PC-3 (cell line): ENCODE measurements around the gene ASMTL. TPM values are rescaled to one million over a fixed set of nuclear protein-coding genes. Genes with fewer than 3 reads are reported as not detected.

Experiments used
- ATAC-seq: fragments of 200-7000 bp; cut with Tn5 transposase; 2 replicates; pipeline ENCODE4 v1.9.1; 2020; ENCODE audit warnings: mild to moderate bottlenecking, moderate library complexity
- BruUV-seq: library from RNA; stranded (reverse); fragments of 400-500 nt; replicated peaks from 2 replicates; lab custom pipeline; 2021; lab: Mats Ljungman, UMichigan
- CTCF ChIA-PET: fragments of 300-600 bp; sonication (Branson Sonifier 250); formaldehyde crosslinking; loops from one replicate; lab custom pipeline; 2022; ENCODE audit warnings: antibody characterized with exemption; lab: Charles Lee
- POLR2A ChIA-PET: fragments of 300-600 bp; sonication (Branson Sonifier 250); formaldehyde crosslinking; loops from one replicate; lab custom pipeline; 2022; ENCODE audit warnings: antibody characterized with exemption; ENCODE audit not compliant: unreplicated experiment; lab: Charles Lee
- DNase-seq: peaks from one replicate; pipeline ENCODE4 v3.0.0-alpha.2; 2015
- H2AFZ ChIP-seq: fragments of 300-600 bp; sonication (generic); 2 replicates; pipeline ENCODE4 v1.6.0; 2016; ENCODE audit warnings: antibody characterized with exemption, low read length
- H3F3A ChIP-seq: fragments of 300-600 bp; sonication (generic); one replicate; pipeline ENCODE4 v1.6.0; 2017; ENCODE audit warnings: antibody characterized with exemption, low read length, control low read depth, mild to moderate bottlenecking; ENCODE audit not compliant: unreplicated experiment
- H3K27ac ChIP-seq: fragments of 300-600 bp; sonication (generic); 2 replicates; pipeline ENCODE4 v1.5.1; 2016; ENCODE audit warnings: mild to moderate bottlenecking, low read length
- H3K27me3 ChIP-seq: fragments of 300-600 bp; sonication (generic); 2 replicates; pipeline ENCODE4 v1.6.1; 2016; ENCODE audit warnings: low read length, mixed read lengths
- H3K36me3 ChIP-seq: fragments of 300-600 bp; sonication (generic); 2 replicates; pipeline ENCODE4 v1.6.1; 2016; ENCODE audit warnings: low read depth, mixed run types, low read length, mixed read lengths
- H3K4me1 ChIP-seq: fragments of 300-600 bp; sonication (generic); 2 replicates; pipeline ENCODE4 v1.5.1; 2016; ENCODE audit warnings: low read length; ENCODE audit not compliant: insufficient read depth
- H3K4me2 ChIP-seq: fragments of 300-600 bp; sonication (generic); 2 replicates; pipeline ENCODE4 v1.6.0; 2016; ENCODE audit warnings: low read length
- H3K4me3 ChIP-seq: fragments of 300-600 bp; sonication (generic); 2 replicates; pipeline ENCODE4 v1.5.1; 2016; ENCODE audit warnings: mild to moderate bottlenecking, low read length, mixed read lengths
- H3K79me2 ChIP-seq: fragments of 300-600 bp; sonication (generic); 2 replicates; pipeline ENCODE4 v1.6.1; 2017; ENCODE audit warnings: low read length, mixed read lengths
- H3K9ac ChIP-seq: fragments of 300-600 bp; sonication (generic); 2 replicates; pipeline ENCODE4 v1.6.0; 2016; ENCODE audit warnings: mild to moderate bottlenecking, low read length
- H3K9me2 ChIP-seq: fragments of 300-600 bp; sonication (generic); replicated peaks from 2 replicates; pipeline ENCODE4 v1.6.1; 2016; ENCODE audit warnings: mixed run types, low read length, mixed read lengths
- H3K9me3 ChIP-seq: fragments of 300-600 bp; sonication (generic); 2 replicates; pipeline ENCODE4 v1.6.1; 2016; ENCODE audit warnings: low read length, mixed read lengths
- H4K20me1 ChIP-seq: fragments of 300-600 bp; sonication (generic); 2 replicates; pipeline ENCODE4 v1.6.1; 2016; ENCODE audit warnings: low read length, mixed read lengths
- EZH2 ChIP-seq: fragments of 300-600 bp; sonication (generic); IDR thresholded peaks from one replicate; pipeline ENCODE4 v1.6.1; 2017; ENCODE audit warnings: antibody characterized with exemption, mild to moderate bottlenecking, low read length; ENCODE audit not compliant: unreplicated experiment
- EZH2phosphoT487 ChIP-seq: fragments of 300-600 bp; sonication (generic); IDR thresholded peaks from 2 replicates; pipeline ENCODE4 v1.6.1; 2018; ENCODE audit warnings: mild to moderate bottlenecking, antibody characterized with exemption, low read length, borderline replicate concordance
- intact Hi-C: fragments of 100-400 bp; cut with micrococcal nuclease; formaldehyde crosslinking; loops from 2 replicates; pipeline ENCODE4 v1.9.0; 2023
- total RNA-seq: library from RNA; depleted of rRNA; stranded (reverse); fragments of >200 nt; gene quantifications from 2 replicates; pipeline ENCODE4 v1.2.3, GENCODE V29; 2014
- TF ChIP-seq, protein P1 (sequence below): fragments of 300-600 bp; sonication (generic); conservative IDR thresholded peaks from 2 replicates; pipeline ENCODE4 v1.5.1; 2017; ENCODE audit warnings: antibody characterized with exemption, low read depth, mild to moderate bottlenecking, low read length

The ASMTL gene
- total RNA-seq, 1 experiment from 2014 or later: 6.7 TPM

DNA sequence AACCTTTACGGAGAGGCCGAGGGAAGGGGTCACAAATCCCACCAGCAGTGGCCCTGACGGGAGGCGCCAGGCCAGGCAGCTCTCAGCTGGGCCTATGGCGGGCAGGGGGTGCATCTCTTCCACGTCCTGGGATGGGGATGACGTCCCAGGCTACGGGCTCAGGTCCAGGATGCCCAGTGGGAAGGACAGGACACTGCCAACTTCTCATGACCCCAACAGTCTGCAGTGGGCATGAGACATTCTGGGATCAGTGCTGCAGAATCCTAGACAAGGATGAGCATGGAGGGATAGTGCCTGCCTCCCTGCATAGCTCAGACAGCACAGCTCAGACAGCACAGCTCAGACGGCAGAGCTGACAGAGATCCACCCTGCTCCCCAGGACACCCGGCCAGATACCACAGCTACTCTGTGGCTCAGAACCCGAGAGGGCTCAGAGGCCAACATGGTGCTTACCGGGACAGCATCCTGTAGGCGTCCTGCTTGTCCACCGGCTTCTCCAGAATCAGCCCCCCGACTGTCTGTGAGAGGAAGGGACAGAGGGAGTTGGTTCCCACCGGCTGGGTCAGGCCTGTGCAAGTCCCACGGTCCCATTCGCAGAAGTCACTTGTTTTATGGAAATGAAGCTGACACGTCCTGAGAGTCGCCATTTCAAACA is 17.3 kb downstream of the ASMTL start:
- Histone ChIP-seq H3K9me2 (no peaks in the 10 kb centered on the region), H3K4me1 (no peaks in the 10 kb centered on the region), H4K20me1 (no peaks in the 10 kb centered on the region), H3K4me3 (no peak overlapping the region), H3K4me2 (no peak overlapping the region), H2AFZ (no peak overlapping the region), H3K36me3 (no peaks in the 10 kb centered on the region), H3K27ac (no peak overlapping the region), H3K79me2 (no peaks in the 10 kb centered on the region), H3F3A (no peaks in the 10 kb centered on the region), H3K9ac (no peak overlapping the region), H3K27me3 (no peaks in the 10 kb centered on the region), H3K9me3 (no peaks in the 10 kb centered on the region)
- TF ChIP-seq EZH2 (no peak), EZH2phosphoT487 (no peak)
- TF ChIP-seq, protein P1, sequence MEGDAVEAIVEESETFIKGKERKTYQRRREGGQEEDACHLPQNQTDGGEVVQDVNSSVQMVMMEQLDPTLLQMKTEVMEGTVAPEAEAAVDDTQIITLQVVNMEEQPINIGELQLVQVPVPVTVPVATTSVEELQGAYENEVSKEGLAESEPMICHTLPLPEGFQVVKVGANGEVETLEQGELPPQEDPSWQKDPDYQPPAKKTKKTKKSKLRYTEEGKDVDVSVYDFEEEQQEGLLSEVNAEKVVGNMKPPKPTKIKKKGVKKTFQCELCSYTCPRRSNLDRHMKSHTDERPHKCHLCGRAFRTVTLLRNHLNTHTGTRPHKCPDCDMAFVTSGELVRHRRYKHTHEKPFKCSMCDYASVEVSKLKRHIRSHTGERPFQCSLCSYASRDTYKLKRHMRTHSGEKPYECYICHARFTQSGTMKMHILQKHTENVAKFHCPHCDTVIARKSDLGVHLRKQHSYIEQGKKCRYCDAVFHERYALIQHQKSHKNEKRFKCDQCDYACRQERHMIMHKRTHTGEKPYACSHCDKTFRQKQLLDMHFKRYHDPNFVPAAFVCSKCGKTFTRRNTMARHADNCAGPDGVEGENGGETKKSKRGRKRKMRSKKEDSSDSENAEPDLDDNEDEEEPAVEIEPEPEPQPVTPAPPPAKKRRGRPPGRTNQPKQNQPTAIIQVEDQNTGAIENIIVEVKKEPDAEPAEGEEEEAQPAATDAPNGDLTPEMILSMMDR: no peak
- CTCF ChIA-PET: no interaction called here
- no TSS peak for BruUV-seq
- ATAC-seq: no peak
- POLR2A ChIA-PET: no interaction called here
- intact Hi-C loops: no loop called here
- DNase-seq: no peak

DNA sequence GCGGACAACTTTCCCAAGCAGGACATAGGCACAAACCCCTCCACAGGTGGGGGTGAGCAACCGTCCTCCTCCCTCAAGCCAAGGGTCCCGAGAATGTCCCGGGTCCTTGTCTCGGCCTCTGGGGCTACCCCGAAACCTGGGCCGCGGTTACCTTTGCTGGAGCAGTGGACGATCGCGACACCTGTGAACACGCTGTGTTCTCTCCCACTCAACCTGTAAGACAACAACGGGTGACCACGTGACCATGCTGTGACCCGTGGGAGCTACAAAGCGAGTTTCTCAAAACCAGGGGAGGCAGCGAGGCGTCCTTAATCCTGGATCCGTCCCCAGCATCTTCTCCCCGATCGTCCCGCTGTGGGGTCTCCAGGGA is 17.9 kb downstream of the ASMTL start:
- Histone ChIP-seq H4K20me1 (no peaks in the 10 kb centered on the region), H3K9me3 (no peaks in the 10 kb centered on the region), H3K27ac (no peak overlapping the region), H3K4me2 (no peak overlapping the region), H3K9ac (no peak overlapping the region), H3K79me2 (no peaks in the 10 kb centered on the region), H3K9me2 (no peaks in the 10 kb centered on the region), H3F3A (no peaks in the 10 kb centered on the region), H3K4me1 (no peaks in the 10 kb centered on the region), H2AFZ (no peak overlapping the region), H3K4me3 (no peak overlapping the region), H3K36me3 (no peaks in the 10 kb centered on the region), H3K27me3 (no peaks in the 10 kb centered on the region)
- CTCF ChIA-PET: no interaction called here
- TF ChIP-seq EZH2 (no peak), EZH2phosphoT487 (no peak)
- TF ChIP-seq, protein P1: no peak
- ATAC-seq (no peak), DNase-seq (no peak)
- intact Hi-C loops: no loop called here
- BruUV-seq: no TSS peak
- POLR2A ChIA-PET: no interaction called here

DNA sequence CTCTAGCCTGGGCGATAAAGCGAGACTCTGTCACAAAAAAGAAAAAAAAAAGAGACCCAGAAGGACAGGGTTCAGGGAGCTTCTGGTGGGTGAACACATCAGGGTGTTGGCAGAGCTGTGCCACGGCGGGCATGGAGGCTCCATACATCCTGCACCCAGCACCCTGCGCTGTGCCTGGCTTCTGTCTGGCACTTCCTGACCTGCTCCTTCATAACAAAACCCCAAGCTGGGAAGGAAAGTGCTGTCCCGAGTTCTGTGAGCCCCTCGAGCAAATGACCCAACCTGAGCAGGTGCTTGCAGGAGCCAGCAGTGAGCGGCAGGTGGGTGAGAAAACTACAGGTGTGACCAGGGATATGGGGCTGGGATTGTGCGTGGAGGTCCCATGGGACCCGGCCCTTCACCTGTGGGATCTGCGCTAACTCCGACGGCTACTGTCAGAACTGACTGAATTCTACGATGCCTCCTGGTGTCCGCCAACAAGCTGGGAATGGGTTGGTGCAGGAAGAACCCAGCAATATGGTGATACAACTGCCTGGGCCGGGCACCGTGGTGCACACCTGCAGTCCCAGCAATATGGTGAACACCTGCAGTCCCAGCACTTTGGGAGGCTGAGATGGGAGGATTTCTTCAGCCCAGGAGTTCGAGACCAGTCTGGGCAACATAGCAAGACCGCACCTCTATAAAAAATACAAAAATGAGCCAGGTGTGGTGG is 18.9 kb downstream of the ASMTL start:
- CTCF ChIA-PET: no interaction called here
- ATAC-seq: no peak
- Histone ChIP-seq H3K9ac (no peak overlapping the region), H3K4me3 (no peak overlapping the region), H3F3A (no peaks in the 10 kb centered on the region), H3K9me2 (no peaks in the 10 kb centered on the region), H3K36me3 (no peaks in the 10 kb centered on the region), H3K27ac (no peak overlapping the region), H2AFZ (no peak overlapping the region), H3K4me2 (no peak overlapping the region), H3K9me3 (no peaks in the 10 kb centered on the region), H3K79me2 (no peaks in the 10 kb centered on the region), H3K27me3 (no peaks in the 10 kb centered on the region), H4K20me1 (no peaks in the 10 kb centered on the region), H3K4me1 (no peaks in the 10 kb centered on the region)
- POLR2A ChIA-PET: no interaction called here
- no TSS peak for BruUV-seq
- intact Hi-C loops: no loop called here
- no peak for DNase-seq
- TF ChIP-seq EZH2phosphoT487 (no peak), EZH2 (no peak)
- TF ChIP-seq, protein P1: no peak
